Suppressor macrophage (primary cell): Measurements from ENCODE around the gene ABLIM3.
A peak's percentile ranks its signal among the peaks of the same experiment; 100 is the strongest.
"Not testable (repeated sequence)": the region's sequence is repeated elsewhere in the genome, so short reads cannot be mapped to it uniquely, and the experiment has no call there.

ENCODE experiments used
- DNase-seq, 4 experiments: peaks; one replicate each; pipeline ENCODE4 v3.0.0-alpha.2; 2020 to 2022

The ABLIM3 gene

GRCh38 chr5:149260761-149261160 is 119.5 kb downstream of the ABLIM3 start:
- no peak for DNase-seq

GRCh38 chr5:149261246-149261645 is 120.0 kb downstream of the ABLIM3 start:
- peak; percentile 32 to 61 (median 54) for DNase-seq

- no peak for DNase-seq
Measured at GRCh38 chr5:149262315-149262714, 121.0 kb downstream of the ABLIM3 start.

- no peak for DNase-seq
Measured at GRCh38 chr5:149264439-149265067, 123.3 kb downstream of the ABLIM3 start.

- DNase-seq: no peak
Measured at GRCh38 chr5:149265068-149265465, 123.8 kb downstream of the ABLIM3 start.

GRCh38 chr5:149265597-149265996 is 124.3 kb downstream of the ABLIM3 start:
- DNase-seq: peak; percentile 63 to 83 (median 75)

- DNase-seq: no peak
Measured at GRCh38 chr5:149267241-149267973, 126.1 kb downstream of the ABLIM3 start.

- peak; percentile 43 to 91 (median 72) for DNase-seq
Measured at GRCh38 chr5:149268928-149269557, 127.8 kb downstream of the ABLIM3 start.

- peak in 3 of 4 experiments; percentile 10 to 39 (median 31) for DNase-seq
Measured at GRCh38 chr5:149271195-149271715, 130.0 kb downstream of the ABLIM3 start.

- DNase-seq: peak; percentile 56 to 85 (median 72)
Measured at GRCh38 chr5:149271716-149272563, 130.6 kb downstream of the ABLIM3 start, which contains the start of gene AFAP1L1. Gene AFAP1L1, plus strand, starts transcription at chr5:149271859. Its CDS starts 110 bp downstream, at chr5:149271969.

- not testable (repeated sequence) for DNase-seq
Measured at GRCh38 chr5:149272781-149273180, 131.5 kb downstream of the ABLIM3 start.

GRCh38 chr5:149273237-149273636 is 131.9 kb downstream of the ABLIM3 start:
- DNase-seq: no peak

GRCh38 chr5:149273950-149274349 is 132.7 kb downstream of the ABLIM3 start:
- no peak for DNase-seq

- DNase-seq: peak; percentile 30 to 57 (median 38)
Measured at GRCh38 chr5:149274939-149275338, 133.6 kb downstream of the ABLIM3 start.

- DNase-seq: peak; percentile 55 to 84 (median 79)
Measured at GRCh38 chr5:149277801-149278200, 136.5 kb downstream of the ABLIM3 start.

GRCh38 chr5:149278451-149279210 is 137.3 kb downstream of the ABLIM3 start:
- DNase-seq: peak; percentile 76 to 94 (median 88)

GRCh38 chr5:149279661-149280060 is 138.4 kb downstream of the ABLIM3 start:
- DNase-seq: peak; percentile 23 to 70 (median 52)

GRCh38 chr5:149280124-149280523 is 138.8 kb downstream of the ABLIM3 start:
- DNase-seq: no peak

GRCh38 chr5:149280802-149281201 is 139.5 kb downstream of the ABLIM3 start:
- no peak for DNase-seq

GRCh38 chr5:149282027-149282965 is 141.0 kb downstream of the ABLIM3 start:
- no peak for DNase-seq
